Fibroblast of lung (primary cell): Measurements from ENCODE around the gene ARMH2.

ENCODE experiments used
- CTCF ChIP-seq, 2 donors: IDR thresholded peaks in 1 of 2; conservative IDR thresholded peaks in 1 of 2; 1 replicate in 1 of 2; 2 replicates in 1 of 2; pipeline ENCODE4 v1.5.1; 2011 to 2012; ENCODE audit warnings: low read length in 2 of 2, control low read depth in 1 of 2, inconsistent platforms in 1 of 2, low read depth in 1 of 2, mild to moderate bottlenecking in 1 of 2
- EZH2 ChIP-seq: IDR thresholded peaks from 2 replicates; pipeline ENCODE4 v1.5.1; 2012; ENCODE audit warnings: low read length, control low read depth, mild to moderate bottlenecking; ENCODE audit errors: missing control alignments

GRCh38 chr6:24757611-24758010 is 41.1 kb downstream of the ARMH2 start:
- TF ChIP-seq EZH2 (no peak), CTCF (conservative IDR thresholded peaks at IDR 0.05 in 1 of 2, IDR thresholded peaks at IDR 0.05 in 1 of 2; ENCODE audit: low read depth in 1 of 2, low read length in 2 of 2) (no peak)
